Endothelial cell of umbilical vein (primary cell): ENCODE measurements around the gene TNPO3. TPM values are rescaled to one million over a fixed set of nuclear protein-coding genes. Genes with fewer than 3 reads are reported as not detected.

Experiments used
- BruUV-seq: library from RNA; stranded (reverse); fragments of 400-500 nt; replicated peaks from 2 replicates; lab custom pipeline; 2021; lab: Mats Ljungman, UMichigan
- CTCF ChIA-PET: fragments of 300-600, 350-600 bp; sonication (Branson Sonifier 250); formaldehyde crosslinking; loops from one replicate; lab custom pipeline; 2021; ENCODE audit warnings: antibody characterized with exemption, inconsistent platforms; lab: Charles Lee
- POLR2A ChIA-PET: fragments of 300-600, 350-600 bp; sonication (Branson Sonifier 250); formaldehyde crosslinking; loops from one replicate; lab custom pipeline; 2021; ENCODE audit warnings: antibody characterized with exemption, inconsistent platforms; lab: Charles Lee
- DNase-seq: peaks from one replicate; pipeline ENCODE4 v3.0.0-alpha.2; 2011; ENCODE audit warnings: low read depth, low spot score
- FAIRE-seq: peaks from 2 replicates; lab custom pipeline; 2011; peaks lifted over from hg19 to GRCh38; lab: Jason Lieb, UNC
- H2AFZ ChIP-seq: 2 replicates; pipeline ENCODE4 v1.6.0; 2012; ENCODE audit warnings: low read depth, low read length, control low read depth, inconsistent platforms
- H3K27ac ChIP-seq: 2 replicates; pipeline ENCODE4 v1.5.1; 2011; ENCODE audit warnings: low read depth, mild to moderate bottlenecking, control low read depth, low read length, moderate library complexity; ENCODE audit not compliant: insufficient read depth
- H3K27me3 ChIP-seq, 2 experiments: 2 replicates each; pipeline versions ENCODE4 v1.6.0 to v1.6.1; 2011; ENCODE audit warnings: low read length in 2 of 2, mixed read lengths in 1 of 2; ENCODE audit not compliant: control insufficient read depth in 2 of 2, insufficient read depth in 2 of 2
- H3K36me3 ChIP-seq, 2 experiments: 2 replicates in 1 of 2; 3 replicates in 1 of 2; pipeline ENCODE4 v1.5.1; 2011; ENCODE audit warnings: low read length in 2 of 2, mild to moderate bottlenecking in 1 of 2, moderate library complexity in 1 of 2; ENCODE audit not compliant: control insufficient read depth in 2 of 2, insufficient read depth in 2 of 2; ENCODE audit errors: extremely low read depth in 1 of 2
- H3K4me1 ChIP-seq: 3 replicates; pipeline ENCODE4 v1.5.1; 2011; ENCODE audit warnings: mild to moderate bottlenecking, low read length; ENCODE audit not compliant: control insufficient read depth, insufficient read depth; ENCODE audit errors: extremely low read depth
- H3K4me2 ChIP-seq: 2 replicates; pipeline ENCODE4 v1.6.1; 2011; ENCODE audit warnings: low read length, control low read depth, mixed read lengths; ENCODE audit not compliant: insufficient read depth
- H3K4me3 ChIP-seq, 3 experiments: fragments of 200-600 bp in 1 of 3; sonication (generic), shearing (Covaris generic) in 1 of 3; replicated peaks in 1 of 3; 2 replicates each; pipeline ENCODE4 v1.5.1; 2011 to 2016; ENCODE audit warnings: control low read depth in 3 of 3, low read length in 3 of 3, mild to moderate bottlenecking in 2 of 3, inconsistent platforms in 1 of 3, low read depth in 1 of 3, moderate library complexity in 1 of 3; ENCODE audit not compliant: insufficient read depth in 1 of 3
- H3K79me2 ChIP-seq: 2 replicates; pipeline ENCODE4 v1.6.0; 2012; ENCODE audit warnings: low read length, inconsistent platforms; ENCODE audit not compliant: control insufficient read depth, insufficient read depth
- H3K9ac ChIP-seq: replicated peaks from 2 replicates; pipeline ENCODE3; 2011; ENCODE audit warnings: low read length, control low read depth; ENCODE audit not compliant: insufficient read depth; ENCODE audit errors: extremely low read depth
- H3K9me1 ChIP-seq: replicated peaks from 3 replicates; pipeline ENCODE4 v1.6.0; 2011; ENCODE audit warnings: mild to moderate bottlenecking, low read length; ENCODE audit not compliant: control insufficient read depth, insufficient read depth; ENCODE audit errors: extremely low read depth
- H3K9me3 ChIP-seq: replicated peaks from 2 replicates; pipeline ENCODE4 v1.5.1; 2012; ENCODE audit warnings: low read length, inconsistent platforms; ENCODE audit not compliant: control insufficient read depth, insufficient read depth
- H4K20me1 ChIP-seq: replicated peaks from 2 replicates; pipeline ENCODE3; 2011; ENCODE audit warnings: mild to moderate bottlenecking, low read length; ENCODE audit not compliant: control insufficient read depth, insufficient read depth; ENCODE audit errors: extremely low read depth
- CTCF ChIP-seq, 2 donors: IDR thresholded peaks; 1 replicate in 1 of 2; 2 replicates in 1 of 2; pipeline ENCODE4 v1.5.1; 2011; ENCODE audit warnings: low read length in 2 of 2, mild to moderate bottlenecking in 2 of 2, moderate library complexity in 2 of 2, control low read depth in 1 of 2, inconsistent platforms in 1 of 2, low read depth in 1 of 2; ENCODE audit not compliant: insufficient read depth in 1 of 2; ENCODE audit errors: extremely low read depth in 1 of 2
- POLR2A ChIP-seq: IDR thresholded peaks from 2 replicates; pipeline ENCODE4 v1.6.1; 2012; ENCODE audit warnings: low read depth, mild to moderate bottlenecking, control low read depth, low read length
- dilution Hi-C: fragments of 300-500 bp; cut with MboI; formaldehyde crosslinking; loops from one replicate; pipeline ENCODE4 v1.15.0; 2019; ENCODE audit warnings: low sequenced_read_pairs; ENCODE audit not compliant: extremely low pct_ligation_motif_present
- intact Hi-C: fragments of 100-400 bp; cut with micrococcal nuclease; formaldehyde crosslinking; loops from one replicate; pipeline ENCODE4 v1.10.0; 2022
- polyA plus RNA-seq, 4 experiments: library from polyadenylated mRNA; depleted of rRNA in 3 of 4; stranded (reverse) in 3 of 4; unstranded in 1 of 4; fragments of >200 nt; gene quantifications; 2 replicates each; pipeline versions ENCODE4 v1.2.1 to v1.2.3, GENCODE V29; 2011 to 2012; ENCODE audit warnings: missing spikeins in 1 of 4
- total RNA-seq: library from RNA; stranded (reverse); gene quantifications from 2 replicates; pipeline ENCODE4 v1.2.3, GENCODE V29; 2021

Gene TNPO3
- total and polyA plus RNA-seq, 2 donors (not counting 3 experiments of a cell fraction or from before 2014, with no cell fraction given) = 29.0 to 46.9 TPM

DNA sequence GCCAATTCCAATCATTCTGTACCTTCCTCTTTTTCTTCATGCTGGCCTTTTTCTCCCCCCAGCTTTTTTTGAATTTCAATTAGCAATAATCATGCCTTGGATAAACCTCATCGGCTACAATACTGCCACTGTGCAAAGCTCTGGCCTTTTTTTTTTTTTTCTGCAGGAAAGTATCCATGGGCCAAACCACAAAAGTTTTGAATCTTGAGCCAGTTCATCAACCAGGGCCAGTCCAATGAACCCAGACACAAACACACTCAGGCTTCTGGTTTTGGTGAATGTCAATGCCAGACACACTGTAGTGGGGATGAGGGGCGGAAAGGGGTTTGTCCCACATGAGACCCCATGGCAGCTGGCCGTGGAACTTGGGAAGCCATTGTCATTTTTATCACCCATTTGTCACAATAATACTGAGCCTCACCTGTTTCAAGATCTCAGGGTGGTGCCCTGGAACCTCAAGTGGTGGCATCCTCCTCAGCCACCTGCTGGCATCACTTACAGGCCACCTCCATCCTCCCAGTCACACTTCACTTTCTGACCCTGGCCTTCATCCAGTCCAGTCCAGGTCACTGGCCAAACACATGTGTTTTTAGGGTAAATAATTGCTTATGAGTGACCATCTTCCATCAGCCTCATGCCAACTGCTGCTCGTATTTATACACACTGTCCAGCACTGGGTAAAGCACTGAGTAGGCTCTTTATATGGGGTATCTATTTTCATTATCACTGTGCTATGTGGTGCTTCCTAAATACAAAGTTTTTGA lies 48.8 kb upstream of the TNPO3 start:
- Histone ChIP-seq H4K20me1 (no peaks in the 10 kb centered on the region), H3K4me3 (no peak overlapping the region), H3K9me3 (no peaks in the 10 kb centered on the region), H3K27ac (no peak overlapping the region), H3K27me3 (peaks cover 0 to 9% of the 10 kb centered on the region in 2 experiments), H3K79me2 (no peaks in the 10 kb centered on the region), H2AFZ (no peak overlapping the region), H3K4me2 (no peak overlapping the region), H3K4me1 (no peaks in the 10 kb centered on the region), H3K9ac (no peak overlapping the region), H3K9me1 (no peaks in the 10 kb centered on the region), H3K36me3 (no peaks in the 10 kb centered on the region)
- CTCF ChIA-PET = interaction anchor here (2.9 kb wide), 1 partner anchor 12 kb away, joined by 20 read pairs; no protein-coding TSS in a partner anchor
- FAIRE-seq (no peak), DNase-seq (no peak)
- no peak for TF ChIP-seq CTCF (IDR thresholded peaks at IDR 0.05; ENCODE audit: extremely low read depth in 1 of 2, insufficient read depth in 1 of 2, low read depth in 1 of 2, low read length in 2 of 2)
- POLR2A ChIA-PET = no interaction called here
- BruUV-seq = no TSS peak
- dilution Hi-C loops = no loop called here
- intact Hi-C loops = no loop called here

DNA sequence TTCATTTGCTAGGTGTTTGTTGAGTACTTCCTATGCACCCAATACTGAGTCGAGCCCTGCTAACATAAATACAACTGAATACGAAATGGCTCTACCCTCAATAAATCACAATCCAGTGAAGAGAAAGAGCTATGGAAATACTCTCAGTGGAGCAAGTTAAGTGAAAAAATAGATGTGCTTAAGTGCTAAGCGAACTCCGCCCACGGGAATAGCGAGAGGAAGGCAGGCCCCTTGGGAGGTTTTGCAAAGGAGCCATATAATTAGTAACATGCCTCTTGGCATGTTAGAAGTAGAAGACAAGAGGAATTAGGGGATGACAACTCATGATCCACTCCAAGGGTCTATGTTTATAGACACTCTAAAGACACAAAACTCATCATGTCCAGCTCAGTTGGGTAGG lies 46.8 kb upstream of the TNPO3 start:
- dilution Hi-C loops = no loop called here
- no TSS peak for BruUV-seq
- Histone ChIP-seq H3K36me3 (no peaks in the 10 kb centered on the region), H2AFZ (no peak overlapping the region), H3K4me1 (no peaks in the 10 kb centered on the region), H3K27me3 (peaks cover 2 to 5% of the 10 kb centered on the region in 2 experiments), H3K9me3 (no peaks in the 10 kb centered on the region), H3K4me3 (no peak overlapping the region), H3K27ac (no peak overlapping the region), H3K9ac (no peak overlapping the region), H3K4me2 (no peak overlapping the region), H3K79me2 (no peaks in the 10 kb centered on the region), H4K20me1 (no peaks in the 10 kb centered on the region), H3K9me1 (no peaks in the 10 kb centered on the region)
- DNase-seq = no peak
- intact Hi-C loops = no loop called here
- ChIA-PET CTCF (interaction anchor here (0.7 to 2.9 kb wide), 6 partner anchors 10 to 212 kb away, joined by 3 to 20 read pairs (median 4); partner anchors contain the start of gene SMO), POLR2A (interaction anchor here (0.5 kb wide), 1 partner anchor 219 kb away, joined by 4 read pairs; no protein-coding TSS in a partner anchor)
- no peak for FAIRE-seq
- no peak for TF ChIP-seq POLR2A
